Inflammatory macrophage treated with lipopolysaccharide for 4 hours (primary cell): ENCODE data around the gene CERS4.
"Not testable (repeated sequence)": the region's sequence is repeated elsewhere in the genome, so short reads cannot be mapped to it uniquely, and the experiment has no call there.

Experiments used
- DNase-seq: peaks from one replicate; pipeline ENCODE4 v3.0.0-alpha.2; 2020

CERS4 gene

GRCh38 chr19:8208922-8209461, at the start of gene CERS4:
TSS of gene CERS4 (plus strand) at chr19:8209370. CDS start at chr19:8251077, 41,707 bp downstream.
- no peak for DNase-seq

GRCh38 chr19:8161135-8161646, 48.0 kb upstream of the CERS4 start:
- DNase-seq: peak; percentile 5

GRCh38 chr19:8163759-8164158, 45.4 kb upstream of the CERS4 start:
- DNase-seq: no peak

- no peak for DNase-seq
Measured at GRCh38 chr19:8167985-8168384, 41.2 kb upstream of the CERS4 start.

- DNase-seq: no peak
Measured at GRCh38 chr19:8168537-8168936, 40.6 kb upstream of the CERS4 start.

GRCh38 chr19:8174706-8175105, 34.5 kb upstream of the CERS4 start:
- DNase-seq: no peak

GRCh38 chr19:8180018-8180417, 29.2 kb upstream of the CERS4 start:
- no peak for DNase-seq

- DNase-seq: no peak
Measured at GRCh38 chr19:8184274-8184673, 24.9 kb upstream of the CERS4 start.

GRCh38 chr19:8185343-8186068, 23.7 kb upstream of the CERS4 start:
- DNase-seq: no peak

GRCh38 chr19:8192221-8192820, 16.8 kb upstream of the CERS4 start:
- DNase-seq: no peak

- DNase-seq: peak; percentile 21
Measured at GRCh38 chr19:8194528-8195267, 14.5 kb upstream of the CERS4 start.

GRCh38 chr19:8196271-8196927, 12.8 kb upstream of the CERS4 start:
- DNase-seq: peak; percentile 53

GRCh38 chr19:8203288-8204120, 5.7 kb upstream of the CERS4 start:
- not testable (repeated sequence) for DNase-seq

- DNase-seq: no peak
Measured at GRCh38 chr19:8204961-8205360, 4.2 kb upstream of the CERS4 start.

- no peak for DNase-seq
Measured at GRCh38 chr19:8206147-8207087, 2.8 kb upstream of the CERS4 start.

- DNase-seq: not testable (repeated sequence)
Measured at GRCh38 chr19:8207326-8207725, 1.8 kb upstream of the CERS4 start.

- DNase-seq: no peak
Measured at GRCh38 chr19:8208119-8208921, 850 bp upstream of the CERS4 start.

- no peak for DNase-seq
Measured at GRCh38 chr19:8209462-8210378, 550 bp downstream of the CERS4 start.
